Measurements from ENCODE around the gene TGFB1I1.

TGFB1I1 gene

GRCh38 chr16:31471875-31472708 is at the start of gene TGFB1I1:
TSS of gene TGFB1I1 (plus strand) at chr16:31472152. CDS start at chr16:31472189, 37 bp downstream.
- peaks cover 27% of the 10 kb centered on the region for H3K4me1 Mint-ChIP-seq
- H3K27ac Mint-ChIP-seq: no peak within 1 kb of the TSS
- H3K27me3 Mint-ChIP-seq: peaks cover 7% of the 10 kb centered on the region
- DNase-seq (ENCODE audit: low spot score in 2 of 2): no peak
- peak within 1 kb of the TSS; percentile 75 for H3K4me3 Mint-ChIP-seq
- no peaks in the 10 kb centered on the region for H3K36me3 Mint-ChIP-seq
- no peaks in the 10 kb centered on the region for H3K9me3 Mint-ChIP-seq
- no peak for ATAC-seq (ENCODE audit: low read depth)

GRCh38 chr16:31423241-31423640 is 48.7 kb upstream of the TGFB1I1 start:
- no peak overlapping the region for H3K27ac Mint-ChIP-seq

GRCh38 chr16:31423801-31424200 is 48.2 kb upstream of the TGFB1I1 start:
- ATAC-seq (ENCODE audit: low read depth) (no peak), DNase-seq (ENCODE audit: low spot score in 2 of 2) (no peak)
- Mint-ChIP-seq H3K27ac (no peak overlapping the region), H3K4me3 (no peak overlapping the region), H3K27me3 (peaks cover 19% of the 10 kb centered on the region), H3K36me3 (no peaks in the 10 kb centered on the region), H3K4me1 (peaks cover 3% of the 10 kb centered on the region), H3K9me3 (no peaks in the 10 kb centered on the region)

More at GRCh38 chr16:31423241-31423640, 48.7 kb upstream of the TGFB1I1 start:
- no peak for ATAC-seq (ENCODE audit: low read depth)
- Mint-ChIP-seq H3K4me3 (no peak overlapping the region), H3K27me3 (peaks cover 19% of the 10 kb centered on the region), H3K9me3 (no peaks in the 10 kb centered on the region), H3K36me3 (peaks cover 1% of the 10 kb centered on the region), H3K4me1 (peaks cover 3% of the 10 kb centered on the region)
- DNase-seq (ENCODE audit: low spot score in 2 of 2): no peak

GRCh38 chr16:31427441-31428278 is 44.3 kb upstream of the TGFB1I1 start:
- Mint-ChIP-seq H3K4me1 (peaks cover 3% of the 10 kb centered on the region), H3K9me3 (no peaks in the 10 kb centered on the region), H3K4me3 (peak overlapping the region; percentile 56), H3K36me3 (no peaks in the 10 kb centered on the region), H3K27ac (no peak overlapping the region), H3K27me3 (peaks cover 12% of the 10 kb centered on the region)
- DNase-seq (ENCODE audit: low spot score in 2 of 2) (peak; percentile 34 to 44), ATAC-seq (ENCODE audit: low read depth) (peak; percentile 56)

- ATAC-seq (ENCODE audit: low read depth) (no peak), DNase-seq (ENCODE audit: low spot score in 2 of 2) (no peak)
- no peaks in the 10 kb centered on the region for H3K9me3 Mint-ChIP-seq
- H3K27me3 Mint-ChIP-seq: peaks cover 12% of the 10 kb centered on the region
- peaks cover 3% of the 10 kb centered on the region for H3K4me1 Mint-ChIP-seq
- peak within 1 kb of the TSS; percentile 56 for H3K4me3 Mint-ChIP-seq
- H3K36me3 Mint-ChIP-seq: no peaks in the 10 kb centered on the region
- no peak within 1 kb of the TSS for H3K27ac Mint-ChIP-seq
Observed at GRCh38 chr16:31428279-31428597, 43.7 kb upstream of the TGFB1I1 start, which contains the start of gene COX6A2. TSS of gene COX6A2 (minus strand) at chr16:31428360. CDS start at chr16:31428325, 35 bp downstream.

GRCh38 chr16:31428638-31429247 is 43.2 kb upstream of the TGFB1I1 start:
- no peak overlapping the region for H3K27ac Mint-ChIP-seq
- no peak for DNase-seq (ENCODE audit: low spot score in 2 of 2)
- no peak overlapping the region for H3K4me3 Mint-ChIP-seq

GRCh38 chr16:31429314-31429713 is 42.6 kb upstream of the TGFB1I1 start:
- ATAC-seq (ENCODE audit: low read depth) (no peak), DNase-seq (ENCODE audit: low spot score in 2 of 2) (no peak)
- Mint-ChIP-seq H3K36me3 (no peaks in the 10 kb centered on the region), H3K27ac (no peak overlapping the region), H3K9me3 (no peaks in the 10 kb centered on the region), H3K4me3 (no peak overlapping the region), H3K27me3 (peaks cover 9% of the 10 kb centered on the region), H3K4me1 (peaks cover 3% of the 10 kb centered on the region)

More at GRCh38 chr16:31428638-31429247, 43.2 kb upstream of the TGFB1I1 start:
- ATAC-seq (ENCODE audit: low read depth): no peak
- Mint-ChIP-seq H3K4me1 (peaks cover 3% of the 10 kb centered on the region), H3K36me3 (no peaks in the 10 kb centered on the region), H3K27me3 (peaks cover 9% of the 10 kb centered on the region), H3K9me3 (no peaks in the 10 kb centered on the region)

- Mint-ChIP-seq H3K4me1 (peaks cover 3% of the 10 kb centered on the region), H3K9me3 (no peaks in the 10 kb centered on the region), H3K4me3 (no peak overlapping the region), H3K27me3 (peaks cover 8% of the 10 kb centered on the region), H3K36me3 (no peaks in the 10 kb centered on the region), H3K27ac (no peak overlapping the region)
- ATAC-seq (ENCODE audit: low read depth) (no peak), DNase-seq (ENCODE audit: low spot score in 2 of 2) (no peak)
Observed at GRCh38 chr16:31429796-31430195, 42.2 kb upstream of the TGFB1I1 start.

- peak; percentile 21 for ATAC-seq (ENCODE audit: low read depth)
Observed at GRCh38 chr16:31430380-31431052, 41.4 kb upstream of the TGFB1I1 start.

GRCh38 chr16:31435341-31436220 is 36.4 kb upstream of the TGFB1I1 start:
- no peaks in the 10 kb centered on the region for H3K9me3 Mint-ChIP-seq
- no peak overlapping the region for H3K4me3 Mint-ChIP-seq
- H3K36me3 Mint-ChIP-seq: no peaks in the 10 kb centered on the region
- H3K4me1 Mint-ChIP-seq: peaks cover 12% of the 10 kb centered on the region
- no peak overlapping the region for H3K27ac Mint-ChIP-seq
- DNase-seq (ENCODE audit: low spot score in 2 of 2): no peak
- no peak for ATAC-seq (ENCODE audit: low read depth)
- H3K27me3 Mint-ChIP-seq: no peaks in the 10 kb centered on the region

More at GRCh38 chr16:31430380-31431052, 41.4 kb upstream of the TGFB1I1 start:
- DNase-seq (ENCODE audit: low spot score in 2 of 2): no peak
- no peak overlapping the region for H3K27ac Mint-ChIP-seq
- H3K36me3 Mint-ChIP-seq: no peaks in the 10 kb centered on the region
- no peaks in the 10 kb centered on the region for H3K9me3 Mint-ChIP-seq
- peaks cover 3% of the 10 kb centered on the region for H3K4me1 Mint-ChIP-seq
- peaks cover 6% of the 10 kb centered on the region for H3K27me3 Mint-ChIP-seq
- H3K4me3 Mint-ChIP-seq: no peak overlapping the region

GRCh38 chr16:31436221-31437045 is 35.5 kb upstream of the TGFB1I1 start:
- no peaks in the 10 kb centered on the region for H3K9me3 Mint-ChIP-seq
- ATAC-seq (ENCODE audit: low read depth) (no peak), DNase-seq (ENCODE audit: low spot score in 2 of 2) (no peak)
- H3K36me3 Mint-ChIP-seq: no peaks in the 10 kb centered on the region
- H3K27ac Mint-ChIP-seq: no peak overlapping the region
- peaks cover 2% of the 10 kb centered on the region for H3K27me3 Mint-ChIP-seq
- peaks cover 15% of the 10 kb centered on the region for H3K4me1 Mint-ChIP-seq
- no peak overlapping the region for H3K4me3 Mint-ChIP-seq

GRCh38 chr16:31438414-31438813 is 33.5 kb upstream of the TGFB1I1 start:
- no peak for DNase-seq (ENCODE audit: low spot score in 2 of 2)
- Mint-ChIP-seq H3K4me3 (no peak overlapping the region), H3K27ac (no peak overlapping the region), H3K27me3 (peaks cover 4% of the 10 kb centered on the region), H3K36me3 (no peaks in the 10 kb centered on the region), H3K4me1 (peaks cover 19% of the 10 kb centered on the region), H3K9me3 (no peaks in the 10 kb centered on the region)
- no peak for ATAC-seq (ENCODE audit: low read depth)
